ENCODE measurements around the gene BTN1A1.

DNA sequence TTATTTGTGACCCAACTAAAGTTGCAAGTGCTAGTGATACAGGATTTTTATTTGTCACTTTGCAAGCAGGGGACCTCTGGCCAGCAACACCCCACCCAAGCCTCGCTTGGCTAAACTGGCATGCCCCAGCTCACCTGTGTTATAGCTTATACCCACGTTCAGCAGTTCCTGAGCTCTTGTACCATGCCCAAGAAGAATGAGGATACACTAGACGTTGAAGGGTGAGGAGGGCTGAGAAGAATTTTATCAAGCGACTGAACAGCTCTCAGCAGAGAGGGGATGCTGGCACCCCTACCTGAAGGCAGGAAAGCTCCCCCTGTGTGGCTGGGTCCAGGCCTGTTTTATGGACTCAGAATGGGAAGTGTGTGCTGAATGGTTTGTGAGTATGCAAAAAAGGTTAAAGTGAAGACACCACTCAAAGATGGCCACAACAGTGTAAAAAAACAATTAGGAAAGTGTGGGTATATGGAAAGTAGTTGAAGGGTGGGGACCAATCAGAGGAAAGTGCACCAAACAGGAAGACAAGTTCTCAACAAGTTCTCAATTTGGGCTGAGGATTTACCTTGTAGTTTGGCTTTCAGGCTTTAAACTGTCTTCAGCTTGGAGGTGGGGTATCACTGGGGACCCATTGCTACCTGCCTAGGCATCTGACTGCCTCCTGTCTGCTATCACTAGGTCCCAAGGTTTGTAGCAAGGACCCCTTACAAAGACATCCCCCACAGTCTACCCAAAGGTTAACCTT, 27.4 kb upstream of the BTN1A1 start:
- TF ChIP-seq, protein P1, sequence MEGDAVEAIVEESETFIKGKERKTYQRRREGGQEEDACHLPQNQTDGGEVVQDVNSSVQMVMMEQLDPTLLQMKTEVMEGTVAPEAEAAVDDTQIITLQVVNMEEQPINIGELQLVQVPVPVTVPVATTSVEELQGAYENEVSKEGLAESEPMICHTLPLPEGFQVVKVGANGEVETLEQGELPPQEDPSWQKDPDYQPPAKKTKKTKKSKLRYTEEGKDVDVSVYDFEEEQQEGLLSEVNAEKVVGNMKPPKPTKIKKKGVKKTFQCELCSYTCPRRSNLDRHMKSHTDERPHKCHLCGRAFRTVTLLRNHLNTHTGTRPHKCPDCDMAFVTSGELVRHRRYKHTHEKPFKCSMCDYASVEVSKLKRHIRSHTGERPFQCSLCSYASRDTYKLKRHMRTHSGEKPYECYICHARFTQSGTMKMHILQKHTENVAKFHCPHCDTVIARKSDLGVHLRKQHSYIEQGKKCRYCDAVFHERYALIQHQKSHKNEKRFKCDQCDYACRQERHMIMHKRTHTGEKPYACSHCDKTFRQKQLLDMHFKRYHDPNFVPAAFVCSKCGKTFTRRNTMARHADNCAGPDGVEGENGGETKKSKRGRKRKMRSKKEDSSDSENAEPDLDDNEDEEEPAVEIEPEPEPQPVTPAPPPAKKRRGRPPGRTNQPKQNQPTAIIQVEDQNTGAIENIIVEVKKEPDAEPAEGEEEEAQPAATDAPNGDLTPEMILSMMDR (IDR thresholded peaks at IDR 0.05) = no peak
- no peak for TF ChIP-seq EZH2 (IDR thresholded peaks at IDR 0.05; ENCODE audit: borderline replicate concordance, insufficient read depth, low read depth, low read length, poor library complexity, severe bottlenecking)

Measured in B cell (primary cell).